ENCODE measurements around the gene EPB41L2.

Gene EPB41L2

DNA sequence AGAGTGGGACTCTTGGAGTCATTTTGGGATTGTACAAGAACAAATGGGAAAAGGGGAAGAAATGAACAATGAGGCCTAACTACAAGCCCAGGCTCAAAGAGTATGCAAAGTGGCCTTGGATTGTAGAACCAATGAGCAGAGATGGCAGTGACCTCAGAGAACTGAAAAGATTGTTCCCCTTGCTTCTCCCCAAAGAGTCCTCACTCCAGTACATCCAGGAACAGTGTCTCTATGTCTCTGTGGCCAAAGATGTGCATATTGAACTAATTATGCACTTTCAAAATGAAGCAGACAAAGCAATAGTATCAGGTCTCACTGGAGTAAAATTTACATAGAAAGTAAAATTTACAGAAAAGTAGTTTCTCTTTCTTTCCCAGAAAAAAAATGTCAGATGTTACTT is 154.9 kb downstream of the EPB41L2 start:
- DNase-seq (ENCODE audit: low read depth), result no peak

DNA sequence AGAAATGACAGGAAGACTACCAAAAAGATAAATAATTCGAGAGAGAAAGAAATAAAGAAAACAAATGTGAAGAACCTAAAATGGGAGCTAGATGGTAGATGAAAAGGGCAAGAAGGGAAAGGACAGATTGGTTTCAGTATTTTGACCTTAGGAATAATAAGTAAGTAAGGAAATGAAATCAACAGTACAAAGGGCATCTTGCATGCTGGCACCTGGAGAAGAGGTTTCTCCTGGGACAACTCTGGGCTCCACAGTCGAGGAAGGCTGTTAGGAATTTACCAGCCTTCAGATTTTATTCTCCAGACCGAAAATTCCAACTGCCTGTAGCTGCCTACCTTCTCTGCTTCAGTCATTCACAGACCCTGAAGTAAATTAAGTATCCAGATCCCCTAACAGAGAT is 155.4 kb downstream of the EPB41L2 start:
- DNase-seq (ENCODE audit: low read depth), result no peak

DNA sequence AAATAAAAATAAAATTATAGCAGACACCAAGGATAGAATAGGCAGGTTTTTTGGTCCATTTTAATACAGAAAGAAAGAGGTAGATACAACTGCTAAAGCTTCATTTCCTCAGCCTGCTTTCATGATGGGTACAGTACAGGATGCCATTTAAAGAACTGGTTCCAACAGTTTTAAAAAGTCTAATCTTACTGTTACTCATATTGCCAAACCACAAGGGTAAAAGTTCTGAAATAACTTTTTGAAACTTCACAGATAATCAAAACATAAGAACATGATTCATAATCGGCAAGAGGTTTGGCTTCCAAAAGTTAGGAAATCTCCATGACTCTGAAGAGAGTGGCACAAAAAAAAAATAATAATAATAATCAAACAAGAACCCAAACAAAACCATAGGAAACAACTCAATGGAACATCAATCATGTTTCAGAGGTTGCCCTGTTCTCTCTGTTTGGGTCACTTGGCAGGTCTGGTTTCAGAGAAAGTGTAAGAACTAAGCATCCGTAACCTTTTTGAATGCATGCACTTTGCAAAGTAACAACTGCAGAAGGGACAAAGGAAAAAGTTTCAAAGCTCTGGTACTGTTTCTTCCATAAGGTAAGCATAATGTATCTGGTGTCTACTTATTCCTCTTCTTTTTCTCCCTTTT is 156.2 kb downstream of the EPB41L2 start:
- DNase-seq (ENCODE audit: low read depth), result no peak

DNA sequence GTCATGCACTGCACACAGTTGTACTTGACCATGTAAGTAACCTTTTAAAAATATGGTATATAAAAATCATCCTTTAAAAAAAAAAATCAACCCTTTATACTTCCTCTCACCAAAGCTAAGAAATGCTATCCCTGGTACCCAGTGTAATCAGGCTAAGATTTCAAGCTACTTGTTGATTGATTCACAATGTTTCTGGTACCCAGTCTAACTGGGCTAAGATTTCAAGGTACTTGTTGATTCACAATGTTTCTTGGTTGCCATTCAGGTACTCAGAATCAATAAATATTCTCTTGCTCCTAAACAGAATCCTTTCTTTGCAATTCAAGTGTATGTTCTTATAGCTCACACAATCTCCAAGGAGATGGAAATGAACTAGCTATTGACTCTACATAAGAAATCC is 159.4 kb downstream of the EPB41L2 start:
- no peak for DNase-seq (ENCODE audit: low read depth)

DNA sequence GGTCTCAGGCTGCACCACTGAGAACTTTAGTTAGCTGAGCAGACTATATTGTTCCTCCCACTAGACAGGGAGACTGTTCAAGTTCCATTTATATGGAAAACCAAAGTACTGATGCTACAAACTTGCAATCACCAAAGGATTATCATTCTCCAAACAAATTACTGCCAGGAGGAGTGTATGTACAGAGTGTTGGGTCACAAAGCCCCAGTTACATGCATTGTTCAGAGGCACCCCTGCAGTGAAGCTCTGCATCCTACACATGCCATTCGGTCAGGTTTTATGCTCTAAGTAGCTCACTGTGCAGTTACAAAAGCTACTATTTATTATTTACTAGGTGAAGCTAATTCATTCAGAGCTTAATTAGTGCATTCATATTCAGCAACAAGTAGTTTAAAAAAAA is 160.0 kb downstream of the EPB41L2 start:
- DNase-seq (ENCODE audit: low read depth), result no peak

DNA sequence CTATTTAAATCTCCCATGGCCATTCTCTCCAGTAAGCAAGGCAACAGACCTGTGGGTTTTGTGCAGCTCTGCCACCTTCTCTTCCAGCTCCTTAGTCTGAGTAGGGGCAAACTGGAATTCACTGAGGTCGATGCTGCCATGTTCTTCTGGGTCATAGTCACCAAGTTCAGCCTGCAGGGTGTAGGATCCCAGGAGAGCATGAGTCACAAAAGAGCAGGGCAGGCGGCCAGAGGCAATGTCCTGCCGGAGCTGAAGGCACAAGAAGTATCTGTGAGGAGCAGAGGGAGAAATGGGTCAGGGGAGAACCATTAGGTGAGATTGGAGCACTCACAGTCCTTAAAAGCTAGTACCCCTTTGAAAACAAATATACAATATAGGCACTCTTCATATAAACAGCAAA is 162.1 kb downstream of the EPB41L2 start:
- DNase-seq (ENCODE audit: low read depth), result no peak

DNA sequence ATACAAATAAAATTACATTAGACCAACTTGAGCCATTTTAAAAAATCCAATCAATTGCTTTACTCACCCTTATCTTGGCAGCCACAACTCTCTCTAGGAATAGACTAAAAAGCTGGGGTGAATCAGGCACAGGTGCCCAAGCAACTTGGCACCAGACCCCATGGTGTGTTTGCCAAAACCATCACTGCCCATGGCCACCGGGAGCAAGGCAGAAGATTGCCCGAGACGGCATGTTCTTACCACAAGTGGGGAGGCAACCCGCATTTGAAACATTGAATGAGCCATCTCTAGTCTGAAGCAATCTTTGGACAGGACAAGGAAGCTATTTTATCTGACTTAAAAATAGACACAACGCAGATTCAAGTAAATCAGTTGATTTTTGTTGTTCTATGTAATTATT is 166.8 kb downstream of the EPB41L2 start:
- DNase-seq (ENCODE audit: low read depth), result no peak

DNA sequence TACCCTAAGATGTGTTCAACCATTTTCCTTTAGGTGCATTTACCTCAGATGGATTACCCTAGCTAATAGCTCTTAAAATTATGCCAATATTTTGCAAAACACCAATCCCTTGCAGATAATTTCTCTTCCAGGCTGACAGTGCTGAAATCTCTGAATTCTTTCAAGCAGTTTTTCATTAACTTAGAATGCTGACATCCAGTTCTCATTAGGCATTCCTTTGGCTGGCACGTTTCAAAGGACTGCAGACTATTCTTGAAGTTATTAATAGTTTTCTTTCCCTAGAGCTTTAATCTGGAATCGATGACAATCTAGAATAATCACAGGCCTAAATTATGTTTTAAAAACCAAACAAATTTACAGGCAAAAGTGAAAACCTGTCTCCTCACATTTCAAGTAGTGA is 167.5 kb downstream of the EPB41L2 start:
- DNase-seq (ENCODE audit: low read depth), result no peak

DNA sequence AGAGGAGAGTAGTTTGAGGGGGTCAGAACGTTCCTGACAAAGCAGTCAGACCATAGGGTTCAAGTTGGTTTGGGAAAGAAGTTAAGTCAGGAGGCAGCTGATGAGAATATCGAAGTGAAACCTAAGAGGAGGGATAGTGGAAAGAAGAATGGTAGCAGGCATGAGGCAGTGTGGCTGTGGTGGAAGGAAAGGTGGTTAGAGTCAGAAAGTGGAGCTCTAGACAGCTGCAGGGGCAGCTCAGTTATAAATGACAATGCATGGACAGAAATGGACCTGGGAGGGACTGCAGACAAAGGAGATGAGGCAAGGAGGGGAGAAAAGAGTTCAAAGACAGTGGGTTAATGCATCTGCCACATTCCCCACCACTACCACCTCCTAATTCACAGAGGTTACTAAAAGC is 169.3 kb downstream of the EPB41L2 start:
- no peak for DNase-seq (ENCODE audit: low read depth)

DNA sequence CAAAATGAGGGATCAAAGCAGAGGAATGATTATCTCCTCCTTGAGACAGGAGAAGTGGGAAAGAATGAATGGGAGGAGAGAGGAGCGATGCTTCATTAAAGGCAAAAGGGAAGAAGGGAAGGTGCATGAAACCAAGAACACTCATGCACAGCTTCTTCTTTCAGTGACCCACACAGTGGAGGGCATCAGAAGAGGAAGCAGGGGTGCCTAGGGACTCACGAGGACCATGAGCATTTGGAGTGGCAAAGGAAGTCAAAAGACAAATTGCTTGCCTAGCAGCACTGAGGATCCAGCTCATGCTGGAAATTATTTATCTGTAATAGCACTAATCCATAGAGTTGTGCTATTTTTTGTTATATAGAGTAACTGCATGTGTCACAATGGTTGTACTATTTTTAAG is 169.8 kb downstream of the EPB41L2 start:
- DNase-seq (ENCODE audit: low read depth), result no peak

DNA sequence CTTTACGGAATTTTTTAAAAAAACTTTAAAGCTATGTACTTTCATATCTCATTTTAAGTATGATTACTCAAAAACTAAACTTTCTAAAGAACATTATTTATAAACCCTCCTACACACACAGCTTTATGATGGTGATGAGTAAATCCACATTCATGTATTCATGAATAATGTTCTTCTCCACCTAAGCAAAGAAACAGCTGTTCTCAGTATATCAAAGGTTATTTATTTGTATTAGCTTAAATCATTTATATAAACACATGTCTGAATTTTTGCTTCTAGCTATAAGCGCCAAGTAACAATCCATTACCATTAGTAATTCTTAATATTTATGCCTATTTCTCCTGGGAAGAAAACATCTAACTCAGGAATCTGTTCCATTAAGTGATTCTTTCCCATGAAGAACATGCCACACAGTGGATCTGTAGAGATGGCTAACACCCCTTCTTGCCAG is 172.5 kb downstream of the EPB41L2 start:
- DNase-seq (ENCODE audit: low read depth), result no peak

DNA sequence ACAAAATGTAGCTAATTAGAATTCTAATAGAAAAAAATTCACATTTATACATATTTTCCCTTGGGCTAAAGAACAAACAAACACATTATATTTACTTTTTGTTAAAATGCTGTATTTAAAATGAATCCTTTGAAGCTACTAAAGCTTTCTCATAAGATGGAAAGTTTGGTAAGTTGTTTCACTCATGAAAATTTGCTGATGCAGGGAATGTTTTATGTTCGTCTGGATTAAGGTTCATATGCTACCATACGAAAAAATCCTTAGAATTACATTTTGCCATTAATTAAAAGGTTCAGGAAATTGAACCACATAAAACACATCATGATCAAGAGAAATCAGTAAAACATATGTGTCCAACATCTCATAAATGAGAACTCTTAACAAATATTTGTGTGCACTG is 173.6 kb downstream of the EPB41L2 start:
- no peak for DNase-seq (ENCODE audit: low read depth)

DNA sequence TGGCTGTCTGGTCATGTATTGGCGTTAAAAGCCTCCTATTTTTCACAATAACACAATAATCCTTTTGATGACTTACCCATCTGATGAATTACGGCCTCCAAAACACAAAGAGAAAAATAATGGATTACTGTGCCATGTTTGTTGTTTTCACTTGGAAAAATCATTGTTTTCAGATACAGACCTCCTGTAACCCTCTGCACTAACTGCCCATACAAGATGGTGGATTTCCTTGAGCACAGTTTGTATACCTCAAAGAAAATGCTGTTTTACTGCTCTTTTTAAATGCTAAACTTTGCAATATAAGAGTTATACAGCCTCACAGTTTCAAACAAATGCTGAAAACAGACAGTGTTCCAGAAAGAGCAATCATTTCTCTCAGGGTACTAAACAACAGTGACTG is 174.8 kb downstream of the EPB41L2 start:
- DNase-seq (ENCODE audit: low read depth), result no peak

DNA sequence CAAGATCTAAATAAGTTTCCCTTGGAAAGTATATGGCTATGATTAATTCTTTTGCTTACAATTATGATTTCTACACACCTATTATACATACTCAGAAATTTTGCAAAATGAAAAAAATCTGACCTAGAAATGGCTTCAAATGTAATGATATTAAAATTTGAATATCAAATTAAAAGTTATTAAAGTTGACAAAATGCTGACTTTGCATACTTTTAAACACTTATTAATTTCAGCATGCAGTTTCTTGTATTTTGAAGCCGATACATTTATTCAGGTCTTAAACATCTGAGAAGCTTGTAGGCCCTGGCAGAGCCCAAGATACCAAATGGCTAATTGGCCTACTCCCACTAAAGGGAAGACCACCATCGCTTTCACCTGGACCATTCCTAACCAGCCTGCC is 176.1 kb downstream of the EPB41L2 start:
- no peak for DNase-seq (ENCODE audit: low read depth)

DNA sequence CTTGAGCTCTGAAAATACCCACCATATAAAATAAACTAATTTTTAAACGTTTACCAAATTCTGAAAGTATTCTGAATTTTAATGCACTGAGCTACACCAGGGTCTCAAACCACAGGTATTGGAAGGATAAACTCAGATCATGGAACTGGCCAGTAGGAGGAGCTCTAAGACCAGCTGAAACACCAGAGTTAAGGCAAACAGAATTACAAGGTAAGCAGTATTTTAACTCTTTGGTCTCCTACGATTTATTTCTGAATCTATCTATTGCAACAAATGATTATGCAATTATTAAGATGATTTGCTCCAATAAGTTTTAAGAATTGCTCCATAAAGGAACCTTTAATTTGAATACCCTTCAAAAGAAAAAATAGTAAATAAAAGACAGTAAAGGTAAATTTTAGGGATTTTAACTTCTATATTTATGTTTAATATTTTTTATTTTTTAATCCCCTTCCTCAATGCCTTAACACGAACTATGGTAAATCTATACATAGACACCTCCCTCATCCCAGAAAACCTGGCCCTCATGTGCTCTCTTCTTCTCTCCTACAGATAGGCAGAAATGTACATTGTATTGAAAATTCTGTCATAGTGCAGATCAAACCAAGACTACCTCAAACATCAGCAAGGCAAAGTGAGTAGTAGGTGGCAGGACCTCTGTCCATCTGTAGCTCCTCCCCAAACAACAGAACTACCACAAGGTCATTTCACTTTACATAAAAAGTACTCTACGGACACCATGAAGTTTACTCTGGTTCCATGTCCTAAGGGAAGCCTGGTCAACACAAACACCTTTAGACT is 177.5 kb downstream of the EPB41L2 start:
- DNase-seq (ENCODE audit: low read depth), result peak; percentile 62

DNA sequence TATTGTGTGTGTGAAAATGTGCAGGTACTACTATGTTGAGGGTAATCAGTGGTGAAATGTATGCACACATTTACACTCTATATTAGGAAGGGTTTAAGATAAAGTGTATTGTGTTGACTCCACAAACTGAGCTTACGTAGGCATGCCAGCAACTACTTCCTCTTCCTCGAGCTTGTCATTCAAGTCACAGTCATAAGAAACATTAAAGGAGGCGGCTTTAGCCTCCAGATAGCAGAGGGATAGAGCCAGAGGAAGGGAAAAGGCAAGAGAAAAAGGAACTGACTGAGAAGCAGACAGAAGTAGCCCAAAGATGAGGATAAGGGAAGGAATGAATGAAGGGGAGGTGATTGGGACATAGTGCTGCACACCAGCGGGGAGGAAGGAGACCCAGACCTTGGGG is 180.7 kb downstream of the EPB41L2 start:
- no peak for DNase-seq (ENCODE audit: low read depth)

DNA sequence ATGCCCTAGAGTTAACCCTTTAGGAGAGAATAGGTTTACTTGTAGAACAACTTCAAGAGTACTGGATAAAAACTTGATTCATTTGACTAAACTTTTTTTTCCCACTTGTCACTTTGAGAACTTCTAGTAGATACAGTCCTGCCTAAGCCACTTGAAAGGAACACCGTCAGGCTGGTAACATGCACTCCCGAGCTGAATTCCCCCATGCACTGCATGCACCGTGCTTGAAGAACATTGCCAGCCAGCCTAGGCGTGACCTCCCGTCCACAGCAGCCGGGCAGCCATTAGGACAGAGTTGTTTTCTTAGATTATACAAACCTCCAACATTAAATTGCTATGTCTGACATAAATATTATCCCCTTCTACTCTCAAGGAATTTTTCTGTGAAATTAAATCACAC is 183.2 kb downstream of the EPB41L2 start:
- no peak for DNase-seq (ENCODE audit: low read depth)

DNA sequence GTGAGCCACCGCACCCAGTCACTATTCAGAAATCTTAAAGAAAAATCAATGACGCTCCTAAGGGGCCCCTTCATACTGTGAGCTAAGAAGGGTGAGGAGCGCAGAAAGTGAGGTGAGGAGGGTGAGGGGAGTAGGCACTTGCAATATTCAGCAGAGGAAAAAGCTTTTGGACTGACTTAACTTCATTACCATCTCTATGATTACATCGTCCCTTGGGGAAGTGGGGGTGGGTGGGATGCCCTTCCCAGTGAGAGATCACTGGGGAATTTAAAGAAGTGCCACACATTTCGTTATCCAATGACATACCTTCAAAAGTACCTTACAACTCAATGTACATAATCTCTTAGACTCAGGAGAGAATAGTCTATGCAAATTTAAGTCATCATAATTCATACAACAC is 189.3 kb downstream of the EPB41L2 start:
- DNase-seq (ENCODE audit: low read depth), result no peak

DNA sequence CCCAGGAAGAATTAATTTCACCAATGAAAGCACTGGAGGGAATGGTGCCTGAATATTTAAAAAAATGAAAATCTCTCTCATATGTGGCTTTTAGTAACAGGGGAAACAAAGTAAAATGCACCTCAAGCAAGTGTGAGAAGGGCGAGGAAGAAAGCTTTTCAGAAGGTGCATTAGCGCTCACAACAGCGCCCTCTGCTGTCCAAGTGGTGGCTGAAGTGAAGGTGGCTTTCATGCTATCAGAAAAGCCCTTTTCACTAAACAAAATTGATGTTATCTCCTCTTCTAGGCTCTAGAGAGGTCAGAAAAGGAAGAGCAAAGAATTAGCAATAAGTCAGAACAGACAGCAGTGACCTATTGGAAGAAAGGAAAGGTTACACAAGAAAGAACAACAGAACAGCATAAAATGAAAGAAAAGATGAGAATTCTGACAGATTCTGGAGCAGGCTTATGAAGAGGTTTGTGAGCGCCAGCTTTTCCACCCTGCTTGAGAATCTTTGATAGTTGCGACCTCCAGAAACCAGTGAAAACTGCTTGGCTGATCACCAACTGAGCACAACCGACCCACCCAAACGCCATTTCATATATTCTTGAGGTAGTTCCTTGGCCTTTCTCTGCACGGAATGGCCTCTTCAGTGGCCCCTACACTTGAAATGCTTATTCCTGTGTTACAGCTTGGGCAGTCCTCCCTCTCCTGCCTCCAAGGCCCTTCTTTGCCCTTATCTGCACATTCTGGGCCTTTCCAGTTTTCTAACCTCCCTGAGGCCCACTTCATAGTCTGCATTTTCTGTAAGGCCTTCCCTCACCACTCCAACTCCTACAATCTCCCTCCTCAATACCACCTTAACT is 190.6 kb downstream of the EPB41L2 start:
- peak; percentile 60 for DNase-seq (ENCODE audit: low read depth)

DNA sequence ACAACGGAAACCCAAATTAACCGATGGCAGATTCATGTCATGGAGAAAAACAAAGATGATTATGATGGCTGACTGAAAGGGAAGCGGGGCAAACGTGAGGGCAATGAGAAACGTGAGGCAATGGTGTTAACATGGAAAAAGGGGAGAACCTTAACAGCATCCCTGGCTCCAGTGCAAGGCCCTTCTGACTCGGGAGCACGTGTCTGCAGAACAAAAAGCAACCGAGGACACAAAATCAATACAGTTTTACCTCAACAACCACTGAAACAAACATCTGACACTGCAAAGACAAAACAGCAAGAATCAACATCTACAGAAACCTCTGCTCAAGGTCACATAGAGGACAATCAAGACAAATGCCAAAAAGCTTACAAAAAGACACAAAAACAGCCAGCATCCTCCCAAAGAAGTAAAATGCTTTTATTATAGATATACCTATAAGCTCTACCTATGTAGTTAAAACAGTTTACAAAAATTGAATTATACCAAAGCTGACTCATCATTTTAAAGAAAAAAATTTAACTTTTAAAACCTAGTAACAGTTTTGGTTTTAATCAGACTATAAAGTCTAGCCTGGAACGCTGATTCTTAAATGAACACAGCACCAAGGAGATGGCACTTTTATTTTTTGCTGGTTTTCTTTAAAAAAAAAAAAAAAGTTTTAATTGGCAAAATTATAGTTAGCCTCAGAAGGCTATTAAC is 192.7 kb downstream of the EPB41L2 start:
- DNase-seq (ENCODE audit: low read depth), result no peak

DNA sequence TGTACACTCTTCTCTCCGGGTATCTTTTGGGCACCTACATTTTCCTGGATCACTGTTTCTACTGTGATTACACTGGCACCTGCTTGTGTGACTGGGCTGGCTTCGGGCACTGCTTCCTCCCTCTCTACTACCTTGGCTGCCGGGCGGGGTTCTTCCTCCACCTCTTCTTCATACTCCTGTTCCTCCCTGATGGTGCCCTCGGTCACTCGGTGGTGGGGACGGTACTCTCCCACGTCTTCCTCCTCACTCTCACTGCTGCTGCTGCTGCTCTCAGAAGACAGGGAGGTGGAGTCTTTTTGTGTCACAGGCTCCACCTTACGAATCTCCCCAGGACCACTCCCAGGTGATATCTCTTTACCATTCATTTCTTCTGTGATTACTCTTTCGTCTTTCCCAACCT is 193.4 kb downstream of the EPB41L2 start:
- DNase-seq (ENCODE audit: low read depth), result no peak

DNA sequence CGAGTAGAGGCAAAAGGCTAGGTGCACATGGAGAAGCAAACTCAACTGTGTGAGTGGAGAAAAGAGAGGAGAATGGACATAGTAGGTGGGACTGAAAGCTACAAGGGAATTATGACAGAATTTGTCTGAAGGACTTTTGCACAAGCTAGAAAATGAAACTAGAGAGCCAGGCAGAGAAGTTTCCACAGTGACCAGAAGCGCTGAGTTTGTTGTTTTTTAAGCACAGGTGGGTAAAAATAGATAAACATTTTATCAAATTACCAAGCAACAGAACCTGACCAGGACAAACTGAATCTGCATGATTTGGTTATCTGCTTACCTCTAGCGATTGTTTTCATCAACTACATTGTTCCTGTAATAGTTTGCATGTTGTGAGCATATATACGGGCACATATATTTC is 197.3 kb downstream of the EPB41L2 start:
- DNase-seq (ENCODE audit: low read depth), result no peak
